CD14-positive monocyte (primary cell): Measurements from ENCODE around the gene GRID1. TPM values are rescaled to one million over a fixed set of nuclear protein-coding genes. Genes with fewer than 3 reads are reported as not detected.
"Not testable (repeated sequence)": the region's sequence is repeated elsewhere in the genome, so short reads cannot be mapped to it uniquely, and the experiment has no call there.

Experiments
- DNase-seq, 3 donors: peaks; one replicate each; pipeline ENCODE4 v3.0.0-alpha.2; 2011 to 2022
- H2AFZ ChIP-seq: 2 replicates; pipeline ENCODE4 v1.6.0; 2012; ENCODE audit warnings: mild to moderate bottlenecking, low read depth, low read length, inconsistent platforms; ENCODE audit not compliant: insufficient read depth, poor library complexity, severe bottlenecking
- H3K27ac ChIP-seq, 2 donors: 1 replicate in 1 of 2; 2 replicates in 1 of 2; pipeline ENCODE4 v1.5.1; 2012 to 2013; ENCODE audit warnings: low read length in 2 of 2, control low read depth in 1 of 2, inconsistent platforms in 1 of 2, low read depth in 1 of 2, mild to moderate bottlenecking in 1 of 2
- H3K27me3 ChIP-seq, 2 donors: one replicate each; pipeline versions ENCODE4 v1.6.0 to v1.6.1; 2011 to 2013; ENCODE audit warnings: low read length in 2 of 2; ENCODE audit not compliant: control insufficient read depth in 2 of 2, insufficient read depth in 2 of 2
- H3K36me3 ChIP-seq, 2 donors: replicated peaks in 1 of 2; 1 replicate in 1 of 2; 2 replicates in 1 of 2; pipeline versions ENCODE4 v1.5.1 to v1.6.1; 2012 to 2013; ENCODE audit warnings: low read length in 2 of 2, control low read depth in 1 of 2, inconsistent platforms in 1 of 2, mild to moderate bottlenecking in 1 of 2; ENCODE audit not compliant: insufficient read depth in 2 of 2, control insufficient read depth in 1 of 2
- H3K4me1 ChIP-seq, 2 donors: 1 replicate in 1 of 2; 2 replicates in 1 of 2; pipeline versions ENCODE4 v1.5.1 to v1.6.1; 2012 to 2013; ENCODE audit warnings: low read length in 2 of 2, control low read depth in 1 of 2, inconsistent platforms in 1 of 2, mild to moderate bottlenecking in 1 of 2, moderate library complexity in 1 of 2; ENCODE audit not compliant: insufficient read depth in 2 of 2, control insufficient read depth in 1 of 2
- H3K4me2 ChIP-seq: replicated peaks from 2 replicates; pipeline ENCODE3; 2012; ENCODE audit warnings: low read length, moderate library complexity, mild to moderate bottlenecking; ENCODE audit not compliant: poor library complexity, severe bottlenecking; ENCODE audit errors: extremely low read depth
- H3K4me3 ChIP-seq, 3 experiments: fragments of 200-600 bp in 1 of 3; sonication (generic) in 1 of 3; replicated peaks in 1 of 3; 1 replicate in 2 of 3; 2 replicates in 1 of 3; pipeline ENCODE4 v1.5.1; 2011 to 2013; ENCODE audit warnings: low read length in 3 of 3, mild to moderate bottlenecking in 3 of 3, control low read depth in 2 of 3, low read depth in 2 of 3, inconsistent platforms in 1 of 3, moderate library complexity in 1 of 3
- H3K79me2 ChIP-seq: 2 replicates; pipeline ENCODE4 v1.6.0; 2012; ENCODE audit warnings: mild to moderate bottlenecking, control low read depth, inconsistent platforms, low read length, moderate library complexity; ENCODE audit not compliant: insufficient read depth
- H3K9ac ChIP-seq: 2 replicates; pipeline ENCODE4 v1.6.0; 2017; ENCODE audit warnings: low read length, mild to moderate bottlenecking; ENCODE audit not compliant: insufficient read depth, poor library complexity, severe bottlenecking
- H3K9me3 ChIP-seq, 2 donors: replicated peaks in 1 of 2; 1 replicate in 1 of 2; 2 replicates in 1 of 2; pipeline versions ENCODE4 v1.5.1 to v1.6.1; 2012 to 2013; ENCODE audit warnings: low read length in 2 of 2, control low read depth in 1 of 2; ENCODE audit not compliant: control insufficient read depth in 1 of 2, insufficient read depth in 1 of 2
- H4K20me1 ChIP-seq: 2 replicates; pipeline ENCODE4 v1.6.0; 2012; ENCODE audit warnings: mild to moderate bottlenecking, low read length, control low read depth, moderate library complexity; ENCODE audit not compliant: insufficient read depth
- H3K27ac Mint-ChIP-seq, 7 donors: one replicate each; pipeline ENCODE4 v1.8.0; 2020; ENCODE audit warnings: mild to moderate bottlenecking in 7 of 7, mixed read lengths in 7 of 7, moderate library complexity in 6 of 7, inconsistent platforms in 2 of 7
- H3K27me3 Mint-ChIP-seq, 3 donors: one replicate each; pipeline ENCODE4 v1.8.0; 2021 to 2022; ENCODE audit warnings: low read depth in 3 of 3, mild to moderate bottlenecking in 3 of 3, mixed read lengths in 3 of 3, moderate library complexity in 3 of 3, inconsistent platforms in 1 of 3
- H3K36me3 Mint-ChIP-seq, 2 donors: one replicate each; pipeline ENCODE4 v1.8.0; 2020; ENCODE audit warnings: mixed read lengths in 2 of 2, inconsistent platforms in 1 of 2, mild to moderate bottlenecking in 1 of 2
- H3K4me1 Mint-ChIP-seq: one replicate; pipeline ENCODE4 v1.8.0; 2020; ENCODE audit warnings: mild to moderate bottlenecking, mixed read lengths
- H3K4me3 Mint-ChIP-seq, 2 donors: one replicate each; pipeline ENCODE4 v1.8.0; 2020; ENCODE audit warnings: mild to moderate bottlenecking in 2 of 2, mixed read lengths in 2 of 2, moderate library complexity in 1 of 2
- H3K9me3 Mint-ChIP-seq, 7 donors: one replicate each; pipeline ENCODE4 v1.8.0; 2020 to 2022; ENCODE audit warnings: mixed read lengths in 7 of 7, mild to moderate bottlenecking in 6 of 7, moderate library complexity in 6 of 7, inconsistent platforms in 2 of 7
- WGBS: methylation state at CpG from one replicate; pipeline ENCODE4 v1.1.5; 2013; ENCODE audit warnings: missing lambda C conversion rate; ENCODE audit not compliant: insufficient coverage; 5-methylcytosine and 5-hydroxymethylcytosine counted together
- intact Hi-C, 2 donors: fragments of 100-400 bp; cut with micrococcal nuclease; formaldehyde crosslinking; loops; one replicate each; pipeline versions ENCODE4 v1.15.0 to v1.15.1; 2023
- polyA plus RNA-seq, 3 donors: library from polyadenylated mRNA; depleted of rRNA in 1 of 3; unstranded in 2 of 3; stranded (reverse) in 1 of 3; fragments of 300-500 nt in 2 of 3; fragments of >200 nt in 1 of 3; fragmentation: Illumina TruSeq in 2 of 3; gene quantifications; 1 replicate in 2 of 3; 2 replicates in 1 of 3; pipeline ENCODE4 v1.2.3, GENCODE V29; 2012 to 2021
- TF ChIP-seq, protein P1 (sequence below): fragments of 200-600 bp; IDR thresholded peaks from one replicate; pipeline ENCODE4 v1.8.0; 2022; ENCODE audit warnings: antibody characterized with exemption, mild to moderate bottlenecking

The GRID1 gene
- polyA plus RNA-seq, 3 donors, result not detected

DNA sequence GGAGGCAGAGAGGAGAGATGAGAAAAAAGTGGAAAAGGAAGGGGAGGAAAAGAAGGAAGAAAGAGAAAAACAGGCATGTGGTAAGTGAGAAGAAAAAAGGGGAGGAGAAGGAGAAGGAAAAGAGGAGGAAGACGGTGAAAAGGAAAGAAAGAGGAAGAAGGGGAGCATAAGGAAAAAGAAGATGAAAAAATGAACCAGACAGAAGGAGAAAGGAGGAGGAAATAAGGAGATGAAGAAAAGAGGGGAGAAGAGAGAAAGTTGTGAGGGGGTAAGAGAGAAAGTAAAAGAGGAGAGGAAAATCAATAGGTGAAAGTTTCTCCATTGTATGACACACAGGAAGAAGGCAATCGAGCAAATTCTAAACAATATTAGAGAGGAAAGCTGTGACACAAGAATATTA is 663.8 kb downstream of the GRID1 start:
- no peaks in the 10 kb centered on the region for H3K36me3 ChIP-seq
- Mint-ChIP-seq H3K27me3 (peaks cover 0 to 2% (median 1%) of the 10 kb centered on the region in 3 donors), H3K27ac (no peak overlapping the region), H3K4me3 (no peak overlapping the region), H3K4me1 (no peaks in the 10 kb centered on the region), H3K9me3 (peaks cover 0 to 8% (median 4%) of the 10 kb centered on the region in 7 donors), H3K36me3 (no peaks in the 10 kb centered on the region)
- no peaks in the 10 kb centered on the region for H3K79me2 ChIP-seq
- no peaks in the 10 kb centered on the region for H3K9me3 ChIP-seq
- 83% methylated on average over 1 of the region's 2 CpGs for WGBS
- H3K4me2 ChIP-seq, result no peak overlapping the region
- intact Hi-C loops, result no loop called here
- no peak overlapping the region for H3K27ac ChIP-seq
- no peaks in the 10 kb centered on the region for H3K27me3 ChIP-seq
- no peak overlapping the region for H2AFZ ChIP-seq
- no peak overlapping the region for H3K4me3 ChIP-seq
- no peaks in the 10 kb centered on the region for H4K20me1 ChIP-seq
- H3K4me1 ChIP-seq, result no peaks in the 10 kb centered on the region
- no peak overlapping the region for H3K9ac ChIP-seq
- no peak for DNase-seq
- TF ChIP-seq, protein P1, sequence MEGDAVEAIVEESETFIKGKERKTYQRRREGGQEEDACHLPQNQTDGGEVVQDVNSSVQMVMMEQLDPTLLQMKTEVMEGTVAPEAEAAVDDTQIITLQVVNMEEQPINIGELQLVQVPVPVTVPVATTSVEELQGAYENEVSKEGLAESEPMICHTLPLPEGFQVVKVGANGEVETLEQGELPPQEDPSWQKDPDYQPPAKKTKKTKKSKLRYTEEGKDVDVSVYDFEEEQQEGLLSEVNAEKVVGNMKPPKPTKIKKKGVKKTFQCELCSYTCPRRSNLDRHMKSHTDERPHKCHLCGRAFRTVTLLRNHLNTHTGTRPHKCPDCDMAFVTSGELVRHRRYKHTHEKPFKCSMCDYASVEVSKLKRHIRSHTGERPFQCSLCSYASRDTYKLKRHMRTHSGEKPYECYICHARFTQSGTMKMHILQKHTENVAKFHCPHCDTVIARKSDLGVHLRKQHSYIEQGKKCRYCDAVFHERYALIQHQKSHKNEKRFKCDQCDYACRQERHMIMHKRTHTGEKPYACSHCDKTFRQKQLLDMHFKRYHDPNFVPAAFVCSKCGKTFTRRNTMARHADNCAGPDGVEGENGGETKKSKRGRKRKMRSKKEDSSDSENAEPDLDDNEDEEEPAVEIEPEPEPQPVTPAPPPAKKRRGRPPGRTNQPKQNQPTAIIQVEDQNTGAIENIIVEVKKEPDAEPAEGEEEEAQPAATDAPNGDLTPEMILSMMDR, result no peak

DNA sequence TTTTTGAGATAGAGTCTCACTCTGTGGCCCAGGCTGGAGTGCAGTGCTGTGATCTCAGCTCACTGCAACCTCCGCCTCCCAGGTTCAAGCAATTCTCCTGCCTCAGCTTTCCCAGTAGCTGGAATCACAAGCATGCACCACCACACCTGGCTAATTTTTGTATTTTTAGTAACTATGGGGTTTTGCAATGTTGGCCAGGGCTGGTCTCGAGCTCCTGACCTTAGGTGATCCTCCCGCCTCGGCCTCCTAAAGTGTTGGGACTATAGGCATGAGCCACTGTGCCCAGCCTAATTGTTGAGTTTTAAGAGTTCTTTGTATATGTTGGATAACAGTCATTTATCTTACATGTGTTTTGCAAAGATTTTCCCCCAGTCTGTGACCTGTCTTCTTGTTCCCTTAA is 667.5 kb downstream of the GRID1 start:
- H3K4me3 ChIP-seq, H2AFZ ChIP-seq, intact Hi-C loops, H3K27ac ChIP-seq, H3K9ac ChIP-seq, H3K4me3 Mint-ChIP-seq, DNase-seq, H3K4me2 ChIP-seq, H3K4me1 ChIP-seq, H3K79me2 ChIP-seq, H4K20me1 ChIP-seq, H3K27me3 ChIP-seq, H3K36me3 Mint-ChIP-seq, H3K4me1 Mint-ChIP-seq, H3K36me3 ChIP-seq, H3K9me3 Mint-ChIP-seq, H3K27ac Mint-ChIP-seq, H3K27me3 Mint-ChIP-seq, H3K9me3 ChIP-seq: not testable (repeated sequence)
- WGBS, result no CpG with 5 or more reads among the region's 4 CpGs
